Stimulated activated CD8-positive, alpha-beta memory T cell treated with anti-CD3 and anti-CD28 coated beads, Interleukin-15, amount 100 ng/mL, for 4 hours (primary cell): ENCODE results near the gene CAMK2N2.

ENCODE experiments used
- DNase-seq, 2 donors: peaks; one replicate each; pipeline ENCODE4 v3.0.0-alpha.2; 2020; ENCODE audit warnings: low read depth in 2 of 2

The CAMK2N2 gene

GRCh38 chr3:184261270-184261853 lies at the start of gene CAMK2N2:
Gene CAMK2N2, minus strand, starts transcription at chr3:184261553. Its CDS starts 268 bp downstream, at chr3:184261285.
- peak in 1 of 2 donors; percentile 43 for DNase-seq

- no peak for DNase-seq
Observed at GRCh38 chr3:184308744-184309143, 47.4 kb upstream of the CAMK2N2 start.

GRCh38 chr3:184307915-184308314 lies 46.6 kb upstream of the CAMK2N2 start:
- no peak for DNase-seq

- no peak for DNase-seq
Observed at GRCh38 chr3:184306341-184306972, 45.1 kb upstream of the CAMK2N2 start.

- no peak for DNase-seq
Observed at GRCh38 chr3:184305577-184305976, 44.2 kb upstream of the CAMK2N2 start.

- no peak for DNase-seq
Observed at GRCh38 chr3:184300378-184300720, 39.0 kb upstream of the CAMK2N2 start.

- no peak for DNase-seq
Observed at GRCh38 chr3:184299488-184300377, 38.4 kb upstream of the CAMK2N2 start.

GRCh38 chr3:184298759-184299487 lies 37.6 kb upstream of the CAMK2N2 start, which contains the start of gene PSMD2:
Gene PSMD2, plus strand, starts transcription at chr3:184299241. Its CDS starts 26 bp downstream, at chr3:184299267.
- DNase-seq, result peak; percentile 97

- no peak for DNase-seq
Observed at GRCh38 chr3:184296616-184297015, 35.3 kb upstream of the CAMK2N2 start.

- DNase-seq, result no peak
Observed at GRCh38 chr3:184295771-184296170, 34.4 kb upstream of the CAMK2N2 start.

- no peak for DNase-seq
Observed at GRCh38 chr3:184291738-184292445, 30.5 kb upstream of the CAMK2N2 start.

GRCh38 chr3:184291044-184291737 lies 29.8 kb upstream of the CAMK2N2 start:
- no peak for DNase-seq

GRCh38 chr3:184290331-184290730 lies 29.0 kb upstream of the CAMK2N2 start:
- DNase-seq, result no peak

- DNase-seq, result peak; percentile 22 to 24
Observed at GRCh38 chr3:184289426-184289938, 28.1 kb upstream of the CAMK2N2 start.

- no peak for DNase-seq
Observed at GRCh38 chr3:184284696-184285095, 23.3 kb upstream of the CAMK2N2 start.

GRCh38 chr3:184283681-184284080 lies 22.3 kb upstream of the CAMK2N2 start:
- no peak for DNase-seq

GRCh38 chr3:184282941-184283340 lies 21.6 kb upstream of the CAMK2N2 start:
- no peak for DNase-seq

GRCh38 chr3:184277366-184277765 lies 16.0 kb upstream of the CAMK2N2 start:
- DNase-seq, result no peak

GRCh38 chr3:184275961-184276910 lies 14.9 kb upstream of the CAMK2N2 start, which contains the start of gene ECE2:
Gene ECE2, plus strand, starts transcription at chr3:184276022. Its CDS starts 132 bp downstream, at chr3:184276154.
- DNase-seq, result no peak
